C4-2B (cell line): ENCODE measurements around the gene INO80B.

Experiments used
- H3K27ac ChIP-seq: fragments of 450-650 bp; 2 replicates; pipeline ENCODE4 v1.5.1; 2017
- CTCF ChIP-seq: fragments of 450-650 bp; conservative IDR thresholded peaks from 2 replicates; pipeline ENCODE4 v1.5.1; 2017; ENCODE audit warnings: mild to moderate bottlenecking
- ZFX ChIP-seq: fragments of 450-650 bp; IDR thresholded peaks from 2 replicates; pipeline ENCODE4 v1.6.1; 2017

INO80B gene

DNA sequence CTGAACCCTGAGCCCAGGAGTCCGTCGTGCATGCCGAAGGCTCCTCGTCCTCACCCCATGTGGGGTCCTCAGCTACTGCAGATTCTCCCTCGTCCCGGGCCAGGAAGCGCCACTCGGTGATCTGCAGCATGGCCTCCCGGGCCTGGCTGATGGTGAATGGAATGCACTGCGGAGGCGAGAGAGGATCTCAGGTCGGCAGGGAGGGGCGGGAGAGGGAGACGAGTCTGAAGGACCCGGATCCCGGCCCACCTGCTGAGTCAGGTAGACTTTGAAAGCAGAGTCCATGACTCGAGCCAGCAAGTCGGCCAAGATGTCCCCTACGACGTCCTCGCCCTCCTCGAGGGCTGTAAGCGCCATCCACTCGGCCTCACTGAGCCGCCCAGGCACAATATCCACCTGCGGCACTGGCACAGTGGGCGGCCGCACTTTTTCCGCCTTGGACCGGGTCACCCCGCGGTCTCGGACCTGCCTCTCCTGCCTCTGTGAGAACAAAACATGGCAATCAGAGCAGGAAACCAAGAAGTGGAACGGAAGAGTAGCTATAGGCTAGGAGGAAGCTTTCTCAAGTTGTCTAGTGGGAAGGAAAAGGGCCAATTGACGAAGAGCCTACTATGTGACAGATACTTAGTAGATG, 39.0 kb upstream of the INO80B start:
- no peak overlapping the region for H3K27ac ChIP-seq
- TF ChIP-seq CTCF: no peak
- TF ChIP-seq ZFX: no peak

DNA sequence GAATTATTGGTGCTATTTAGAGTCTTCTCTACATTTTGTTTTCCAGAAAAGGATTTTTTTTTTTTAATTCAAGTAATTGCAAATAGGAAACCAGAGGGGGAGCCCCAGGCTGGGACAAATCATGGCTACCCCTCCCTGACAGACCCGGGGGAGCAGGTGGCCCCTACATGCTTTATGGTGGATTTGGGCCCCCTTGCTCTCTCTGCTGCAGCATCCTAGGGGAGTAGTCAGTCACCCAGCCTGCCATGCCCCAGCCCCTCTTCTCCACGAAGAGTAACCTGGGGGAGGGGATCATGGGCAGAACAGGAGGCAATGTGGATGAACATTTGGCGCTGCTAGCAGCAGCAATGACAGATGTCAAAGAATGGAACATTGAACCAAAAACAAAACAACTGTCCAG, 38.1 kb upstream of the INO80B start:
- no peak overlapping the region for H3K27ac ChIP-seq
- TF ChIP-seq CTCF (no peak), ZFX (no peak)

DNA sequence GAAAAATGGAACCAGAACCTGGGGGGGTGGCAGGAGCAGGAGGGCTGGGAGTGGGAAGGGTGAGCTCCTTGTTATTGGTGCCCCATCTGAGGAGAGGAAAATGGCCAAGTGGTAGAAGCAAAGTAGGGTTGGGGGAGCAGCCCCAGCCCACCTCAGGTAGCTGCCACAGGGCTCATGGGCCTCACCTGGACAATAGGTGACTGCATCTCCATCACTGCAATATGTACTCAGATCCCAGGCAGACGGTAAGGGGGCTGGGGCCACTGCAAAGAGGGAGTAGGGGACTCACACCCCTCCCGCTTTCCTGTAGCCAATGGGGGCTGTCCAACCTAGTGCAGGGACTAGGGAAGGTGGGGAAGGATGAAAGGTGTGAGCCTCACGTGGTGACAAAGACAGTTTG, 37.7 kb upstream of the INO80B start:
- H3K27ac ChIP-seq: no peak overlapping the region
- TF ChIP-seq CTCF (no peak), ZFX (no peak)

GRCh38 chr2:74417763-74418162, 37.1 kb upstream of the INO80B start:
- H3K27ac ChIP-seq: no peak overlapping the region
- TF ChIP-seq ZFX (no peak), CTCF (no peak)

DNA sequence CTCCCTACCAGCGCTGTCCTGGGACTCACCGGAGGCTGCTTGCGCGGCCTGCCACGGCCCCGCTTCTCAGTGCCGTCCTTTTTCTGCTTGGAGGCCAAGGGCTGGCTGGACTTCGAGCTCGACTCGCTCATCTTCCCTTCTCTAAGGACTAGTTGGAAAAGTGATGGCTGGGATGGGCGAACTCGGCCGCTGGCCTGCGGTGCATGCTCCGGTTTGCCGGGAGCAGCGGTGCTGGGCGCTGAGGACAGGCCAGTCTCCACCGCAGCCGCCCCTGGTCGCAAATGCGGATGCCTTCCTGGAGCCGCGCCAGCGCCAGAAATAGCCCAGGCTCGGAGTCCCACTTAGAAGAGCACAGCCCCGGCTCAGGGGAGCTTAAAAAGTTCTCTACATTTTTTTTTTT, 36.6 kb upstream of the INO80B start:
- TF ChIP-seq CTCF: no peak
- no peak for TF ChIP-seq ZFX
- no peak overlapping the region for H3K27ac ChIP-seq

DNA sequence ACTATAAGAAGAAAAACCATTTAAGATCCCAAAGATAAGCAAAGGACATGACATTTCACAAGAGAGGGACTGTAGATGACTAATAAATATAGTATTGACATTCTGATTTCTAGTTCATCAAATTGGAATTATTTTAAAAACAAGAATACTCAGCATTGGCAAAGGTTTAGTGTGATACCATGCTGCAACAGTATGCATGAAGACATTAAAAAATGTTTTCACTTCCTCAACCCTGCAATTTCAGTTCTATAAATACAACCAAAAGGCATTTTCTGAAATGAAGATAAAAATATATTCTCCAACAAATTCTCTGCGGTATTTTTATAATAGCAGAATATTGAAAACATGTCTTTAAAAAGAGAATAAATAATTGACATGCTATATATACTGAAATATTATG, 35.5 kb upstream of the INO80B start:
- H3K27ac ChIP-seq: no peak overlapping the region
- TF ChIP-seq ZFX (no peak), CTCF (no peak)

- no peak overlapping the region for H3K27ac ChIP-seq
- TF ChIP-seq CTCF (no peak), ZFX (no peak)
Observed at GRCh38 chr2:74420006-74420405, 34.9 kb upstream of the INO80B start.

GRCh38 chr2:74420443-74421103, 34.3 kb upstream of the INO80B start:
- peak overlapping the region; percentile 62; the same call in 1 of the 2 replicates for H3K27ac ChIP-seq
